Osteoblast (primary cell): ENCODE data around the gene ATF5. TPM values are rescaled to one million over a fixed set of nuclear protein-coding genes. Genes with fewer than 3 reads are reported as not detected.

Experiments used
- DNase-seq: peaks from one replicate; pipeline ENCODE4 v3.0.0; 2011; ENCODE audit warnings: low spot score, mixed read lengths; ENCODE audit not compliant: insufficient read length; ENCODE audit errors: missing footprints
- H2AFZ ChIP-seq: 2 replicates; pipeline ENCODE4 v1.6.0; 2011; ENCODE audit warnings: mild to moderate bottlenecking, low read length
- H3K27ac ChIP-seq: 2 replicates; pipeline ENCODE4 v1.5.1; 2011; ENCODE audit warnings: mild to moderate bottlenecking, low read depth, low read length, moderate library complexity
- H3K27me3 ChIP-seq: 2 replicates; pipeline ENCODE4 v1.6.0; 2012; ENCODE audit warnings: mild to moderate bottlenecking, control low read depth, inconsistent platforms, low read length, moderate library complexity; ENCODE audit not compliant: insufficient read depth
- H3K36me3 ChIP-seq: 2 replicates; pipeline ENCODE4 v1.5.1; 2011; ENCODE audit warnings: mild to moderate bottlenecking, low read length, control low read depth, moderate library complexity; ENCODE audit not compliant: insufficient read depth
- H3K4me1 ChIP-seq: 2 replicates; pipeline ENCODE4 v1.5.1; 2011; ENCODE audit warnings: mild to moderate bottlenecking, low read length, control low read depth, moderate library complexity; ENCODE audit not compliant: insufficient read depth
- H3K4me2 ChIP-seq: 2 replicates; pipeline ENCODE4 v1.6.0; 2011; ENCODE audit warnings: mild to moderate bottlenecking, low read length; ENCODE audit not compliant: insufficient read depth
- H3K4me3 ChIP-seq: fragments of 200-600 bp; sonication (generic); 3 replicates; pipeline ENCODE4 v1.5.1; 2012; ENCODE audit warnings: mild to moderate bottlenecking, low read length, inconsistent platforms; ENCODE audit not compliant: insufficient read depth
- H3K79me2 ChIP-seq: 2 replicates; pipeline ENCODE4 v1.6.0; 2012; ENCODE audit warnings: mild to moderate bottlenecking, low read length, control low read depth, inconsistent platforms; ENCODE audit not compliant: insufficient read depth
- H3K9me3 ChIP-seq: 2 replicates; pipeline ENCODE4 v1.5.1; 2011; ENCODE audit warnings: low read depth, low read length, control low read depth
- H4K20me1 ChIP-seq: 2 replicates; pipeline ENCODE4 v1.6.0; 2012; ENCODE audit warnings: mild to moderate bottlenecking, low read length, control low read depth; ENCODE audit not compliant: insufficient read depth
- CTCF ChIP-seq: IDR thresholded peaks from 2 replicates; pipeline ENCODE4 v1.5.1; 2011; ENCODE audit warnings: mild to moderate bottlenecking, low read depth, low read length, moderate library complexity; ENCODE audit errors: extremely low read depth
- total RNA-seq: library from RNA; depleted of rRNA; stranded (reverse); fragments of >200 nt; gene quantifications from 2 replicates; pipeline ENCODE4 v1.2.3, GENCODE V29; 2012

Gene ATF5
- total RNA-seq, 1 donor: 8.3 TPM

- H3K9me3 ChIP-seq: no peaks in the 10 kb centered on the region
- no peaks in the 10 kb centered on the region for H4K20me1 ChIP-seq
- DNase-seq: peak; percentile 78
- no peaks in the 10 kb centered on the region for H3K79me2 ChIP-seq
- no peak overlapping the region for H3K4me2 ChIP-seq
- H3K4me3 ChIP-seq: no peak overlapping the region
- no peak overlapping the region for H2AFZ ChIP-seq
- no peak overlapping the region for H3K27ac ChIP-seq
- peaks cover 7% of the 10 kb centered on the region for H3K4me1 ChIP-seq
- no peaks in the 10 kb centered on the region for H3K36me3 ChIP-seq
- TF ChIP-seq CTCF: no peak
- peaks cover 5% of the 10 kb centered on the region for H3K27me3 ChIP-seq
These were observed 33.3 kb upstream of the ATF5 start for GRCh38 chr19:49895566-49896297.

- peak within 1 kb of the TSS; percentile 62 for H3K4me2 ChIP-seq
- H3K27ac ChIP-seq: peak within 1 kb of the TSS; percentile 6
- peaks cover 5% of the 10 kb centered on the region for H3K27me3 ChIP-seq
- no peaks in the 10 kb centered on the region for H4K20me1 ChIP-seq
- peak within 1 kb of the TSS; percentile 80 for H2AFZ ChIP-seq
- no peaks in the 10 kb centered on the region for H3K9me3 ChIP-seq
- peaks cover 7% of the 10 kb centered on the region for H3K4me1 ChIP-seq
- H3K36me3 ChIP-seq: no peaks in the 10 kb centered on the region
- H3K79me2 ChIP-seq: no peaks in the 10 kb centered on the region
- DNase-seq: no peak
- TF ChIP-seq CTCF: no peak
- H3K4me3 ChIP-seq: peak within 1 kb of the TSS; percentile 30
These were observed 32.0 kb upstream of the ATF5 start, which contains the start of gene IL4I1 for GRCh38 chr19:49896863-49897621. TSS of gene IL4I1 (minus strand) at chr19:49896887. CDS start at chr19:49896160, 727 bp downstream.

GRCh38 chr19:49904136-49904535 lies 24.9 kb upstream of the ATF5 start:
- Histone ChIP-seq H3K27me3 (no peaks in the 10 kb centered on the region), H3K4me2 (no peak overlapping the region), H4K20me1 (peaks cover 16% of the 10 kb centered on the region), H3K79me2 (peaks cover 5% of the 10 kb centered on the region), H3K36me3 (peaks cover 19% of the 10 kb centered on the region), H3K9me3 (no peaks in the 10 kb centered on the region), H3K4me1 (no peaks in the 10 kb centered on the region), H3K27ac (no peak overlapping the region), H3K4me3 (no peak overlapping the region), H2AFZ (no peak overlapping the region)
- peak; percentile 45 for DNase-seq
- no peak for TF ChIP-seq CTCF

GRCh38 chr19:49906879-49907564 lies 22.0 kb upstream of the ATF5 start:
- H3K27me3 ChIP-seq: no peaks in the 10 kb centered on the region
- peaks cover 3% of the 10 kb centered on the region for H3K4me1 ChIP-seq
- peaks cover 8% of the 10 kb centered on the region for H3K79me2 ChIP-seq
- H2AFZ ChIP-seq: no peak overlapping the region
- peaks cover 24% of the 10 kb centered on the region for H4K20me1 ChIP-seq
- H3K4me3 ChIP-seq: no peak overlapping the region
- peak; percentile 27 for DNase-seq
- H3K4me2 ChIP-seq: no peak overlapping the region
- peaks cover 26% of the 10 kb centered on the region for H3K36me3 ChIP-seq
- TF ChIP-seq CTCF: no peak
- no peaks in the 10 kb centered on the region for H3K9me3 ChIP-seq
- no peak overlapping the region for H3K27ac ChIP-seq
